HG03196 (cell line): Measurements from ENCODE around the gene GNG7.
"Not testable (repeated sequence)": the region's sequence is repeated elsewhere in the genome, so short reads cannot be mapped to it uniquely, and the experiment has no call there.

Source experiments
- ATAC-seq: cut with Tn5 transposase; IDR thresholded peaks from one replicate; pipeline ENCODE4 v1.9.1; 2021; ENCODE audit not compliant: unreplicated experiment

The GNG7 gene

GRCh38 chr19:2476451-2477140, 225.9 kb downstream of the GNG7 start:
- peak; percentile 7 for ATAC-seq

- peak; percentile 50 for ATAC-seq
Observed at GRCh38 chr19:2475702-2476450, 226.6 kb downstream of the GNG7 start, which contains the start of gene GADD45B. Gene GADD45B (plus strand): TSS chr19:2476127. CDS start chr19:2476359, 232 bp downstream.

- ATAC-seq: no peak
Observed at GRCh38 chr19:2475018-2475701, 227.3 kb downstream of the GNG7 start.

- ATAC-seq: peak; percentile 29
Observed at GRCh38 chr19:2474232-2475017, 228.1 kb downstream of the GNG7 start.

- ATAC-seq: not testable (repeated sequence)
Observed at GRCh38 chr19:2469915-2470200, 232.6 kb downstream of the GNG7 start.

GRCh38 chr19:2469102-2469914, 233.2 kb downstream of the GNG7 start:
- ATAC-seq: no peak

GRCh38 chr19:2468596-2468995, 233.9 kb downstream of the GNG7 start:
- no peak for ATAC-seq

GRCh38 chr19:2464389-2464788, 238.1 kb downstream of the GNG7 start:
- no peak for ATAC-seq

GRCh38 chr19:2463694-2464093, 238.8 kb downstream of the GNG7 start:
- not testable (repeated sequence) for ATAC-seq

GRCh38 chr19:2462635-2463421, 239.7 kb downstream of the GNG7 start:
- no peak for ATAC-seq

GRCh38 chr19:2461751-2462634, 240.5 kb downstream of the GNG7 start:
- no peak for ATAC-seq
